ENCODE results near the gene USP24.

DNA sequence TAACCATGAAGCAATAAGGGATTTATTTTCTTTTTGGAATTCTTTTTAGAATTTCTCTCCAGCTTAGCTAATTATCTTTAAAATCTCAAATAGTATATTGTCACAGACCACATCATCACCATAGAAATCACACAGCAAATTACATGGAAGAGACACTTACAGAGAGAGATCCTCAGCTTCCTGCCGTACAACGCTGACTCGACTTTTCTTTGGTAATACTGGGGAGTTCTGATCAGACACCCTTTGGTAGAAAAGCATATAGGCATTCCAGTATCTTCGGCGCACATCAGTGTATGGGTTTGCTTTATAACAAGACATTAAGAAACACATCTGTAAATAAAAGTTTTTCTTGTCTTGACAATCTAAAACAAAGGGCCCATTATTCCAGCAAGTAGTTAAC lies 120.1 kb downstream of the USP24 start:
- TF ChIP-seq, protein P1, sequence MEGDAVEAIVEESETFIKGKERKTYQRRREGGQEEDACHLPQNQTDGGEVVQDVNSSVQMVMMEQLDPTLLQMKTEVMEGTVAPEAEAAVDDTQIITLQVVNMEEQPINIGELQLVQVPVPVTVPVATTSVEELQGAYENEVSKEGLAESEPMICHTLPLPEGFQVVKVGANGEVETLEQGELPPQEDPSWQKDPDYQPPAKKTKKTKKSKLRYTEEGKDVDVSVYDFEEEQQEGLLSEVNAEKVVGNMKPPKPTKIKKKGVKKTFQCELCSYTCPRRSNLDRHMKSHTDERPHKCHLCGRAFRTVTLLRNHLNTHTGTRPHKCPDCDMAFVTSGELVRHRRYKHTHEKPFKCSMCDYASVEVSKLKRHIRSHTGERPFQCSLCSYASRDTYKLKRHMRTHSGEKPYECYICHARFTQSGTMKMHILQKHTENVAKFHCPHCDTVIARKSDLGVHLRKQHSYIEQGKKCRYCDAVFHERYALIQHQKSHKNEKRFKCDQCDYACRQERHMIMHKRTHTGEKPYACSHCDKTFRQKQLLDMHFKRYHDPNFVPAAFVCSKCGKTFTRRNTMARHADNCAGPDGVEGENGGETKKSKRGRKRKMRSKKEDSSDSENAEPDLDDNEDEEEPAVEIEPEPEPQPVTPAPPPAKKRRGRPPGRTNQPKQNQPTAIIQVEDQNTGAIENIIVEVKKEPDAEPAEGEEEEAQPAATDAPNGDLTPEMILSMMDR (IDR thresholded peaks at IDR 0.05; ENCODE audit: extremely low read depth in 1 of 2, insufficient read depth in 1 of 2, low read depth in 1 of 2, low read length in 2 of 2): no peak
- TF ChIP-seq POLR2AphosphoS5 (IDR thresholded peaks at IDR 0.05; ENCODE audit: insufficient read depth, low read depth, low read length) (no peak), JUN (IDR thresholded peaks at IDR 0.05; ENCODE audit: borderline replicate concordance, insufficient read depth, insufficient read length, low read depth) (no peak), POLR2A (IDR thresholded peaks at IDR 0.05; ENCODE audit: low read depth, low read length) (no peak), EZH2 (IDR thresholded peaks at IDR 0.05; ENCODE audit: borderline replicate concordance, low read depth, low read length, severe bottlenecking) (no peak)

Data from endothelial cell of umbilical vein (primary cell).